IMR-90 (cell line): ENCODE results near the gene U2SURP. TPM values are rescaled to one million over a fixed set of nuclear protein-coding genes. Genes with fewer than 3 reads are reported as not detected.

ENCODE experiments used
- ATAC-seq: fragments of 200-7000 bp; cut with Tn5 transposase; 2 replicates; pipeline ENCODE4 v1.9.1; 2020; ENCODE audit warnings: low read depth, mild to moderate bottlenecking, moderate library complexity
- BruUV-seq: library from RNA; stranded (reverse); fragments of 400-500 nt; replicated peaks from 2 replicates; lab custom pipeline; 2021; lab: Mats Ljungman, UMichigan
- CTCF ChIA-PET: fragments of 300-600 bp; formaldehyde crosslinking; extraction: SDS; loops from one replicate; lab custom pipeline; 2021; ENCODE audit warnings: antibody characterized with exemption; lab: Yijun Ruan, JAX
- POLR2A ChIA-PET: fragments of 300-600 bp; sonication (Branson Sonifier 250); formaldehyde crosslinking; loops from one replicate; lab custom pipeline; 2022; ENCODE audit warnings: antibody characterized with exemption; ENCODE audit not compliant: unreplicated experiment; lab: Charles Lee
- DNase-seq: peaks from one replicate; pipeline ENCODE4 v3.0.0; 2013
- H2AFZ ChIP-seq: replicated peaks from 2 replicates; pipeline ENCODE3; 2013; ENCODE audit warnings: low read length, mild to moderate bottlenecking; ENCODE audit not compliant: poor library complexity
- H2AK5ac ChIP-seq: 2 replicates; pipeline ENCODE4 v1.6.1; 2013; ENCODE audit warnings: low read depth, low read length, inconsistent platforms
- H2AK9ac ChIP-seq: replicated peaks from 2 replicates; pipeline ENCODE3; 2013; ENCODE audit warnings: mild to moderate bottlenecking, low read depth, low read length, moderate library complexity; ENCODE audit not compliant: poor library complexity
- H2BK120ac ChIP-seq: 2 replicates; pipeline ENCODE4 v1.6.1; 2013; ENCODE audit warnings: low read depth, low read length, inconsistent platforms
- H2BK15ac ChIP-seq: 3 replicates; pipeline ENCODE4 v1.6.1; 2013; ENCODE audit warnings: low read depth, low read length, inconsistent platforms
- H2BK20ac ChIP-seq: 2 replicates; pipeline ENCODE4 v1.6.1; 2013; ENCODE audit warnings: low read depth, mild to moderate bottlenecking, inconsistent platforms, low read length, moderate library complexity
- H2BK5ac ChIP-seq: 2 replicates; pipeline ENCODE4 v1.6.1; 2013; ENCODE audit warnings: mild to moderate bottlenecking, low read depth, low read length, inconsistent platforms; ENCODE audit not compliant: poor library complexity, severe bottlenecking
- H3K14ac ChIP-seq: replicated peaks from 2 replicates; pipeline ENCODE4 v1.6.1; 2013; ENCODE audit warnings: low read depth, low read length, inconsistent platforms
- H3K18ac ChIP-seq: 2 replicates; pipeline ENCODE4 v1.6.1; 2013; ENCODE audit warnings: low read depth, low read length, control low read depth
- H3K23ac ChIP-seq: 2 replicates; pipeline ENCODE4 v1.6.1; 2013; ENCODE audit warnings: low read depth, low read length, inconsistent platforms
- H3K27ac ChIP-seq: 2 replicates; pipeline ENCODE4 v1.5.1; 2013; ENCODE audit warnings: mild to moderate bottlenecking, control low read depth, low read length; ENCODE audit not compliant: insufficient read depth
- H3K27me3 ChIP-seq: 2 replicates; pipeline ENCODE4 v1.6.1; 2013; ENCODE audit warnings: low read length; ENCODE audit not compliant: control insufficient read depth, insufficient read depth
- H3K36me3 ChIP-seq: 2 replicates; pipeline ENCODE4 v1.6.1; 2013; ENCODE audit warnings: low read length, mixed read lengths; ENCODE audit not compliant: control insufficient read depth, insufficient read depth
- H3K4ac ChIP-seq: 2 replicates; pipeline ENCODE4 v1.6.1; 2013; ENCODE audit warnings: low read depth, low read length, inconsistent platforms
- H3K4me1 ChIP-seq: 2 replicates; pipeline ENCODE4 v1.6.1; 2013; ENCODE audit warnings: low read length, mixed read lengths; ENCODE audit not compliant: control insufficient read depth, insufficient read depth
- H3K4me2 ChIP-seq: 2 replicates; pipeline ENCODE4 v1.6.1; 2013; ENCODE audit warnings: low read depth, mild to moderate bottlenecking, control low read depth, low read length, moderate library complexity
- H3K4me3 ChIP-seq: 2 replicates; pipeline ENCODE4 v1.5.1; 2013; ENCODE audit warnings: low read depth, mild to moderate bottlenecking, control low read depth, low read length, moderate library complexity; ENCODE audit not compliant: insufficient read depth
- H3K56ac ChIP-seq: 2 replicates; pipeline ENCODE4 v1.6.1; 2013; ENCODE audit warnings: low read length, inconsistent platforms; ENCODE audit not compliant: insufficient read depth; ENCODE audit errors: extremely low read depth
- H3K79me1 ChIP-seq, 2 experiments: 2 replicates each; pipeline ENCODE4 v1.6.1; 2013; ENCODE audit warnings: low read length in 2 of 2, inconsistent platforms in 1 of 2, low read depth in 1 of 2
- H3K9ac ChIP-seq: 2 replicates; pipeline ENCODE4 v1.6.1; 2013; ENCODE audit warnings: low read depth, low read length, control low read depth
- H3K9me1 ChIP-seq: 2 replicates; pipeline ENCODE4 v1.6.1; 2013; ENCODE audit warnings: low read length, inconsistent platforms; ENCODE audit not compliant: insufficient read depth
- H3K9me3 ChIP-seq: 2 replicates; pipeline ENCODE4 v1.6.1; 2013; ENCODE audit warnings: low read length; ENCODE audit not compliant: control insufficient read depth, insufficient read depth
- H4K20me1 ChIP-seq: 2 replicates; pipeline ENCODE4 v1.6.1; 2013; ENCODE audit warnings: low read length, inconsistent platforms; ENCODE audit not compliant: insufficient read depth
- H4K5ac ChIP-seq: 2 replicates; pipeline ENCODE4 v1.6.1; 2013; ENCODE audit warnings: mild to moderate bottlenecking, low read depth, low read length, control low read depth
- H4K8ac ChIP-seq, 2 experiments: 2 replicates each; pipeline ENCODE4 v1.6.1; 2013; ENCODE audit warnings: low read depth in 2 of 2, low read length in 2 of 2, control low read depth in 1 of 2, inconsistent platforms in 1 of 2
- H4K91ac ChIP-seq: 2 replicates; pipeline ENCODE4 v1.6.1; 2013; ENCODE audit warnings: low read depth, low read length, inconsistent platforms; ENCODE audit not compliant: insufficient read depth
- BHLHE40 ChIP-seq: fragments of 150-350 bp; IDR thresholded peaks from 2 replicates; pipeline ENCODE4 v1.6.1; 2016; ENCODE audit warnings: mild to moderate bottlenecking, low read depth, low read length
- CEBPB ChIP-seq: IDR thresholded peaks from 2 replicates; pipeline ENCODE4 v1.6.1; 2012; ENCODE audit warnings: low read depth, low read length, improper control_type of control experiment
- CHD1 ChIP-seq: IDR thresholded peaks from 2 replicates; pipeline ENCODE4 v1.6.1; 2012; ENCODE audit warnings: low read depth, low read length, improper control_type of control experiment
- CTCF ChIP-seq: conservative IDR thresholded peaks from 2 replicates; pipeline ENCODE4 v1.5.1; 2012; ENCODE audit warnings: mild to moderate bottlenecking, low read depth, low read length, improper control_type of control experiment
- FOS ChIP-seq: fragments of 150-350 bp; IDR thresholded peaks from 2 replicates; pipeline ENCODE4 v1.6.1; 2016; ENCODE audit warnings: low read depth, low read length
- MAZ ChIP-seq: IDR thresholded peaks from 2 replicates; pipeline ENCODE4 v1.6.1; 2012; ENCODE audit warnings: low read depth, mild to moderate bottlenecking, low read length, improper control_type of control experiment, moderate library complexity, borderline replicate concordance
- MXI1 ChIP-seq: IDR thresholded peaks from 2 replicates; pipeline ENCODE4 v1.6.1; 2012; ENCODE audit warnings: low read depth, mild to moderate bottlenecking, low read length, moderate library complexity, borderline replicate concordance
- NFE2L2 ChIP-seq: fragments of 150-350 bp; IDR thresholded peaks from 2 replicates; pipeline ENCODE4 v1.6.1; 2016; ENCODE audit warnings: low read depth, mild to moderate bottlenecking, low read length
- POLR2A ChIP-seq: IDR thresholded peaks from 2 replicates; pipeline ENCODE4 v1.6.1; 2012; ENCODE audit warnings: mild to moderate bottlenecking, low read depth, low read length
- RAD21 ChIP-seq: IDR thresholded peaks from 2 replicates; pipeline ENCODE4 v1.6.1; 2012; ENCODE audit warnings: low read length, improper control_type of control experiment
- RCOR1 ChIP-seq: IDR thresholded peaks from 2 replicates; pipeline ENCODE4 v1.6.1; 2012; ENCODE audit warnings: mild to moderate bottlenecking, low read length, improper control_type of control experiment; ENCODE audit not compliant: insufficient replicate concordance
- RFX5 ChIP-seq: IDR thresholded peaks from 2 replicates; pipeline ENCODE4 v1.8.0; 2012; ENCODE audit warnings: low read depth, mild to moderate bottlenecking, low read length, moderate library complexity
- SMC3 ChIP-seq: fragments of 150-350 bp; IDR thresholded peaks from 2 replicates; pipeline ENCODE4 v1.6.1; 2016; ENCODE audit warnings: low read depth, mild to moderate bottlenecking, antibody characterized with exemption, low read length, moderate library complexity
- USF2 ChIP-seq: fragments of 150-350 bp; IDR thresholded peaks from 2 replicates; pipeline ENCODE4 v1.6.1; 2017; ENCODE audit warnings: mild to moderate bottlenecking, antibody characterized with exemption, low read length, low read depth
- WGBS, 2 experiments: methylation state at CpG; one replicate each; pipeline versions ENCODE4 v1.1.5 to v1.1.7; 2013; ENCODE audit warnings: missing lambda C conversion rate in 2 of 2; ENCODE audit not compliant: insufficient read length in 1 of 2; ENCODE audit errors: extremely low coverage in 2 of 2; 5-methylcytosine and 5-hydroxymethylcytosine counted together
- dilution Hi-C: fragments of 300-500 bp; cut with HindIII; formaldehyde crosslinking; loops from one replicate; pipeline ENCODE4 v1.14.3; 2018; ENCODE audit warnings: low sequenced_read_pairs; ENCODE audit not compliant: unreplicated experiment
- in situ Hi-C: fragments of 300-500 bp; cut with MboI; formaldehyde crosslinking; loops from 3 replicates; pipeline ENCODE4 v1.14.3; 2019; ENCODE audit warnings: low sequenced_read_pairs, inconsistent platforms, mixed read lengths
- intact Hi-C: fragments of 100-400 bp; cut with micrococcal nuclease; formaldehyde crosslinking; loops from 2 replicates; pipeline ENCODE4 v1.10.0; 2022
- polyA plus RNA-seq, 3 experiments: library from polyadenylated mRNA; depleted of rRNA; stranded (reverse); fragments of >200 nt; gene quantifications; 2 replicates each; pipeline ENCODE4 v1.2.3, GENCODE V29; 2012; ENCODE audit warnings: low replicate concordance in 1 of 3
- total RNA-seq: library from RNA; depleted of rRNA; stranded (reverse); fragments of >200 nt; gene quantifications from 2 replicates; pipeline ENCODE4 v1.2.3, GENCODE V29; 2012

Gene U2SURP
- total and polyA plus RNA-seq, 2 of the 4 experiments (the other 2 are of a cell fraction) = 24.8 to 29.4 TPM

GRCh38 chr3:142952272-142953193 lies 48.8 kb upstream of the U2SURP start (continued):
- TF ChIP-seq BHLHE40 = no peak

- TF ChIP-seq MAZ (no peak), USF2 (no peak), CHD1 (no peak), SMC3 (no peak), FOS (no peak), CTCF (no peak), RFX5 (no peak), RAD21 (no peak), NFE2L2 (no peak), POLR2A (no peak), BHLHE40 (no peak), CEBPB (no peak), MXI1 (no peak), RCOR1 (no peak)
- no peak overlapping the region for H3K4me2 ChIP-seq
- POLR2A ChIA-PET = no interaction called here
Measured at GRCh38 chr3:142953443-142953842, 47.9 kb upstream of the U2SURP start.

More at GRCh38 chr3:142953443-142953842, 47.9 kb upstream of the U2SURP start:
- H4K91ac ChIP-seq = no peak overlapping the region
- no peak overlapping the region for H3K14ac ChIP-seq
- no peak overlapping the region for H2AFZ ChIP-seq
- no peaks in the 10 kb centered on the region for H4K20me1 ChIP-seq
- no peaks in the 10 kb centered on the region for H3K36me3 ChIP-seq
- CTCF ChIA-PET = no interaction called here
- no peak overlapping the region for H2AK9ac ChIP-seq
- intact Hi-C loops = no loop called here
- no peak overlapping the region for H4K5ac ChIP-seq
- no peak overlapping the region for H3K56ac ChIP-seq
- H3K9me3 ChIP-seq = no peaks in the 10 kb centered on the region
- H3K4me1 ChIP-seq = no peaks in the 10 kb centered on the region
- H3K27me3 ChIP-seq = peaks cover 13% of the 10 kb centered on the region
- H3K4ac ChIP-seq = no peak overlapping the region
- dilution Hi-C loops = no loop called here
- ATAC-seq (no peak), DNase-seq (no peak)
- H3K23ac ChIP-seq = no peak overlapping the region
- H2BK120ac ChIP-seq = no peak overlapping the region
- H2BK5ac ChIP-seq = no peak overlapping the region
- no peak overlapping the region for H2AK5ac ChIP-seq
- H3K18ac ChIP-seq = no peak overlapping the region
- H3K4me3 ChIP-seq = no peak overlapping the region
- H3K9me1 ChIP-seq = no peaks in the 10 kb centered on the region
- in situ Hi-C loops = no loop called here
- no peaks in the 10 kb centered on the region for H3K79me1 ChIP-seq
- no peak overlapping the region for H3K27ac ChIP-seq
- WGBS, 2 experiments = no CpG with 5 or more reads among the region's 3 CpGs
- BruUV-seq = no TSS peak
- H3K9ac ChIP-seq = no peak overlapping the region
- no peak overlapping the region for H2BK15ac ChIP-seq
- no peak overlapping the region for H2BK20ac ChIP-seq
- no peak overlapping the region for H4K8ac ChIP-seq
